SK-MEL-5 (cell line): Measurements from ENCODE around the gene TM2D1. TPM values are rescaled to one million over a fixed set of nuclear protein-coding genes. Genes with fewer than 3 reads are reported as not detected.

ENCODE experiments used
- DNase-seq: peaks from one replicate; pipeline ENCODE4 v3.0.0-alpha.2; 2016; ENCODE audit warnings: low read depth, low spot score
- in situ Hi-C: cut with HindIII; loops from 2 replicates; pipeline ENCODE4 v1.10.0; 2016; ENCODE audit warnings: low sequenced_read_pairs, high pct_unique_total_duplicates, low pct_unique_long_range_greater_than_20kb
- total RNA-seq: library from RNA; depleted of rRNA; stranded (reverse); fragments of >200 nt; shearing (Covaris generic); gene quantifications from 2 replicates; pipeline ENCODE4 v1.2.3, GENCODE V29; 2014; rRNA removed

Gene TM2D1
- total RNA-seq, 1 experiment from 2014 or later = 96.9 TPM

GRCh38 chr1:61635557-61635956, 89.4 kb downstream of the TM2D1 start:
- in situ Hi-C loops = no loop called here
- no peak for DNase-seq

GRCh38 chr1:61631436-61631835, 93.5 kb downstream of the TM2D1 start:
- in situ Hi-C loops = no loop called here

More at GRCh38 chr1:61631436-61631835, 93.5 kb downstream of the TM2D1 start:
- no peak for DNase-seq

Other genes with a start within 250 kb of the TM2D1 start
- 6.3 and 6.7 TPM in 2 replicates for gene PATJ, start 17.3 kb upstream of the TM2D1 start, total RNA-seq